ENCODE data around the gene OR4L1. TPM values are rescaled to one million over a fixed set of nuclear protein-coding genes. Genes with fewer than 3 reads are reported as not detected.
"Not testable (repeated sequence)": the region's sequence is repeated elsewhere in the genome, so short reads cannot be mapped to it uniquely, and the experiment has no call there.

Gene OR4L1
- total RNA-seq, 4 donors from 2014 or later: not detected

DNA sequence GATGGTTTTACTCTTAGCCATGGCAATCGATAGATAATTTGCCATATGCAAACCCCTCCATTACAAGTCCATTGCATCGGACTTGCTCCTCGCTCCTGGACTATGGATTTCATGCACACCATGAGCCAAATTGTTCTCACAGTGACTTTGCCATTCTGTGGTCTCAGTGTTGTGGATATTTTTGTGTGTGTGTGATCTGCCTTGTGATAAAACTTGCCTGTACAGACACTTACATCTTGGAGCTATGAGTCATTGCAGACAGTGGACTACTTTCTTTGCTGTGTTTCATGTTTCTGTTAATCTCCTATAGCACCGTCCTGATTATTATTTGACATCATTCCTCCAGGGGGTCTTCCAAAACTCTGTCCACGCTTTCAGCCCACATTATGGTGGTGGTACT, 15.6 kb upstream of the OR4L1 start:
- no peaks in the 10 kb centered on the region for H3K4me1 ChIP-seq
- H3K9me3 ChIP-seq: no peaks in the 10 kb centered on the region
- H3K36me3 ChIP-seq: no peaks in the 10 kb centered on the region
- DNase-seq: no peak
- intact Hi-C loops (cut with DNase I; ENCODE audit: low total_unique reads): no loop called here
- TF ChIP-seq POLR2A (IDR thresholded peaks at IDR 0.05): no peak
- TF ChIP-seq, protein P1, sequence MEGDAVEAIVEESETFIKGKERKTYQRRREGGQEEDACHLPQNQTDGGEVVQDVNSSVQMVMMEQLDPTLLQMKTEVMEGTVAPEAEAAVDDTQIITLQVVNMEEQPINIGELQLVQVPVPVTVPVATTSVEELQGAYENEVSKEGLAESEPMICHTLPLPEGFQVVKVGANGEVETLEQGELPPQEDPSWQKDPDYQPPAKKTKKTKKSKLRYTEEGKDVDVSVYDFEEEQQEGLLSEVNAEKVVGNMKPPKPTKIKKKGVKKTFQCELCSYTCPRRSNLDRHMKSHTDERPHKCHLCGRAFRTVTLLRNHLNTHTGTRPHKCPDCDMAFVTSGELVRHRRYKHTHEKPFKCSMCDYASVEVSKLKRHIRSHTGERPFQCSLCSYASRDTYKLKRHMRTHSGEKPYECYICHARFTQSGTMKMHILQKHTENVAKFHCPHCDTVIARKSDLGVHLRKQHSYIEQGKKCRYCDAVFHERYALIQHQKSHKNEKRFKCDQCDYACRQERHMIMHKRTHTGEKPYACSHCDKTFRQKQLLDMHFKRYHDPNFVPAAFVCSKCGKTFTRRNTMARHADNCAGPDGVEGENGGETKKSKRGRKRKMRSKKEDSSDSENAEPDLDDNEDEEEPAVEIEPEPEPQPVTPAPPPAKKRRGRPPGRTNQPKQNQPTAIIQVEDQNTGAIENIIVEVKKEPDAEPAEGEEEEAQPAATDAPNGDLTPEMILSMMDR (IDR thresholded peaks at IDR 0.05 in 4 of 5, conservative IDR thresholded peaks at IDR 0.05 in 1 of 5): no peak
- H3K27me3 ChIP-seq: no peaks in the 10 kb centered on the region
- H3K4me3 ChIP-seq: no peak overlapping the region
- H3K27ac ChIP-seq: no peak overlapping the region
- ATAC-seq: no peak
- in situ Hi-C loops (cut with MboI; ENCODE audit: low sequenced_read_pairs in 4 of 4): no loop called here

DNA sequence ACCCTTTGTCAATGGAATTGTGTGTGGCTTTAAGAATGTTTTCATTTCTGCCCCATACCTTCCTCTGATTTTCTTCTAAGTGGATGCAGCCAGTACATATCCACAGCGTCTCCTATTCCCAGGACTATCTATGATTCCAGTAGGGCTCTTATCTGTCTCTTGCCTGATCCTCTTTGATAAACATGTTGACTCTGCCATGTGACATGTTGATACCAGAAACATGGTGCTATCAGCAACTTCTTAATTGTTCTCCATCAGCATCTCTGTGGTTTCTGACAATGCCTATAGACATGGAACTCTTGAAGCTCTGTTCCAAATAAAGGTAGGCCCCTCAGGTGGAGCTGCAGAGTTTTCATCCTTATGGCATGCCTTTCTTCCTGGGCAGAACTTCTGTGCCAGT, 11.6 kb upstream of the OR4L1 start:
- H3K4me1 ChIP-seq: no peaks in the 10 kb centered on the region
- in situ Hi-C loops (cut with MboI; ENCODE audit: low sequenced_read_pairs in 4 of 4) (no loop called here), intact Hi-C loops (cut with DNase I; ENCODE audit: low total_unique reads) (no loop called here)
- H3K27ac ChIP-seq: no peak overlapping the region
- no peaks in the 10 kb centered on the region for H3K9me3 ChIP-seq
- H3K27me3 ChIP-seq: no peaks in the 10 kb centered on the region
- no peak overlapping the region for H3K4me3 ChIP-seq
- TF ChIP-seq, protein P1 (IDR thresholded peaks at IDR 0.05 in 4 of 5, conservative IDR thresholded peaks at IDR 0.05 in 1 of 5): no peak
- no peaks in the 10 kb centered on the region for H3K36me3 ChIP-seq
- no peak for DNase-seq
- ATAC-seq: no peak

DNA sequence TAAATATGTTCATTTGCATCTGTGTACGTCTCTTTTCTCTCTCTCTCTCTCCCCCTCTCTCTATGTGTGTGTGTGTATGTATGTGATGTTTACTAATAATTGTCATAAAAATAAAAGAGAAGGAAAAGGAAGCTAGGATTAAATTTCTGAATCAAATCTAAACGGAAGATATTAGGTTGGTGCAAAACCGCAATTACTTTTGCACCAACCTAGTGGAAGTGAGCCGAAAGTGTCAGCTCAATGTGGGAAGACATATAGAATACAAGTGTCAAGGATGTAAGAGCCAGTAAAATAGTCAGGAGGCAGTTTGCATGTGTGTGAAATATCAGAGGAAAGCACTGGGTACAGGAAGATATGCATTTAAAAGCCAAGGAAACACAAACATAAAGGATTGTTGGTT, 32.2 kb downstream of the OR4L1 start:
- H3K9me3 ChIP-seq: no peaks in the 10 kb centered on the region
- H3K27ac ChIP-seq: no peak overlapping the region
- no peaks in the 10 kb centered on the region for H3K36me3 ChIP-seq
- DNase-seq (no peak), ATAC-seq (no peak)
- H3K4me1 ChIP-seq: no peaks in the 10 kb centered on the region
- no peak overlapping the region for H3K4me3 ChIP-seq
- TF ChIP-seq POLR2A (IDR thresholded peaks at IDR 0.05): no peak
- TF ChIP-seq, protein P1 (IDR thresholded peaks at IDR 0.05 in 4 of 5, conservative IDR thresholded peaks at IDR 0.05 in 1 of 5): no peak
- intact Hi-C loops (cut with DNase I; ENCODE audit: low total_unique reads) (no loop called here), in situ Hi-C loops (cut with MboI; ENCODE audit: low sequenced_read_pairs in 4 of 4) (no loop called here)
- no peaks in the 10 kb centered on the region for H3K27me3 ChIP-seq

DNA sequence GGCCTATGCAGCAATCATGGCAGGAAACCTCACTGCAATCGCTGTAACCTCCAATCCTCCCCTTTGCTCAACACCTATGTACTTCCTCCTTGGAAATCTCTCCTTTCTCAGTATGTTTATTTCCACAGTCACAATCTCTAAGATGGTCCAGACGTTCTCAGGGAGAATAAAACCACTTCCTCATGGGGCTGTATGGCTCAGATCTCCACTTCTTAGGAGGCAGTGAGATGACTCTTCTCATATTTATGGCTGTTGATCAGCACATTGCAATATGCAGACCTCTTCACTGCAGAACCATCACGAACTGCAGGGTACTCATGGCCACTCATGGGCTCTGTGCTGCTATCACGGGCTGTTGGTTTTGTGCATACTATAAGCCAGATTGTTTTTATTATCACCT, 33.6 kb downstream of the OR4L1 start:
- Histone ChIP-seq H3K4me1 (no peaks in the 10 kb centered on the region), H3K9me3 (no peaks in the 10 kb centered on the region), H3K27me3 (no peaks in the 10 kb centered on the region), H3K27ac (no peak overlapping the region), H3K4me3 (no peak overlapping the region), H3K36me3 (no peaks in the 10 kb centered on the region)
- intact Hi-C loops (cut with DNase I; ENCODE audit: low total_unique reads) (no loop called here), in situ Hi-C loops (cut with MboI; ENCODE audit: low sequenced_read_pairs in 4 of 4) (no loop called here)
- no peak for TF ChIP-seq POLR2A (IDR thresholded peaks at IDR 0.05)
- TF ChIP-seq, protein P1 (IDR thresholded peaks at IDR 0.05 in 4 of 5, conservative IDR thresholded peaks at IDR 0.05 in 1 of 5): no peak
- no peak for ATAC-seq
- DNase-seq: no peak

DNA sequence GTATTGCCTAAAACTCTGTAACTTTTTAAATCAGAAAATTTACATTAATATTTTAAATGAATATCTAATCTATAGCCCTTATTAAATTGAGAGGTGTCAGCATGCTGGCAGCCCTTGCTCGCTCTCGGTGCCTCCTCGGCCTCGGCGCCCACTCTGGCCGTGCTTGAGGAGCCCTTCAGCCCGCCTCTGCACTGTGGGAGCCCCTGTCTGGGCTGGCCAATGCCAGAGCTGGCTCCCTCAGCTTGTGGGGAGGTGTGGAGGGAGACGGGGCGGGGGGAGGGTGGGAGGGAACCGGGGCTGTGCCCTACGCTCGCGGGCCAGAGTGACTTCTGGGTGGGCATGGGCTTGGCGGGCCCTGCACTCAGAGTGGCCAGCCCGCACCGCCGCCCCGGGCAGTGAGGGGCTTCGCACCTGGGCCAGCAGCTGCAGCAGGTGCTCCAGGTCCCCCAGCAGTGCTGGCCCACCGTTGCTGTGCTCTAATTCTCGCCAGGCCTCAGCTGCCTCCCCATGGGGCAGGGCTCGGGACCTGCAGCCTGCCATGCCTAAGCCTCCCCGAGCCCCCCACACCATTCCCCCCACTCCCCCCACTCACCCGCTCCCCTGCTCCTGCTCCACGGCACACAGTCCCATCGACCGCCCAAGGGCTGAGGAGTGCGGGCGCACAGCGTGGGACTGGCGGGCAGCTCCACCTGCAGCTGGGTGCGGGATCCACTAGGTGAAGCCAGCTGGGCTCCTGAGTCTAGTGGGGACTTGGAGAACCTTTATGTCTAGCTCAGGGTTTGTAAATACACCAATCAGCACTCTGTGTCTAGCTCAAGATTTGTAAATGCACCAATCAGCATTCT, 39.3 kb downstream of the OR4L1 start:
- H3K27ac ChIP-seq; H3K4me1 ChIP-seq; H3K27me3 ChIP-seq; DNase-seq; H3K36me3 ChIP-seq; H3K4me3 ChIP-seq; H3K9me3 ChIP-seq; intact Hi-C loops (cut with DNase I; ENCODE audit: low total_unique reads); ATAC-seq; in situ Hi-C loops (cut with MboI; ENCODE audit: low sequenced_read_pairs in 4 of 4): not testable (repeated sequence)
